WTC11 (cell line): Measurements from ENCODE around the gene SLC25A45. TPM values are rescaled to one million over a fixed set of nuclear protein-coding genes. Genes with fewer than 3 reads are reported as not detected.

Source experiments
- ATAC-seq: fragments of 200-7000 bp; cut with Tn5 transposase; 2 replicates; pipeline ENCODE4 v1.10.0; 2021; ENCODE audit warnings: mild to moderate bottlenecking, moderate library complexity
- CTCF ChIA-PET: fragments of 300-600 bp; sonication (Branson Sonifier 250); formaldehyde crosslinking; loops from one replicate; lab custom pipeline; 2021; ENCODE audit warnings: antibody characterized with exemption; lab: Charles Lee
- POLR2A ChIA-PET: fragments of 350-600 bp; sonication (Branson Sonifier 250); formaldehyde crosslinking; loops from one replicate; lab custom pipeline; 2021; ENCODE audit warnings: antibody characterized with exemption; lab: Charles Lee
- DNase-seq: peaks from one replicate; pipeline ENCODE4 v3.0.0; 2021; ENCODE audit warnings: low spot score
- H3K27ac Mint-ChIP-seq: 2 replicates; pipeline ENCODE4 v1.8.0; 2021; ENCODE audit warnings: mixed read lengths
- H3K27me3 Mint-ChIP-seq: 2 replicates; pipeline ENCODE4 v1.8.0; 2021; ENCODE audit warnings: low read depth, mild to moderate bottlenecking, moderate library complexity, mixed read lengths
- H3K36me3 Mint-ChIP-seq: 2 replicates; pipeline ENCODE4 v1.8.0; 2021; ENCODE audit warnings: mixed read lengths
- H3K4me1 Mint-ChIP-seq: 2 replicates; pipeline ENCODE4 v1.8.0; 2022; ENCODE audit warnings: mixed read lengths
- H3K4me3 Mint-ChIP-seq: 2 replicates; pipeline ENCODE4 v1.8.0; 2021; ENCODE audit warnings: mild to moderate bottlenecking, moderate library complexity, mixed read lengths
- H3K9me3 Mint-ChIP-seq: 2 replicates; pipeline ENCODE4 v1.8.0; 2021; ENCODE audit warnings: mixed read lengths
- GRHL2 ChIP-seq: fragments of 250-450 bp; sonication (Bioruptor Pico); IDR thresholded peaks from 2 replicates; pipeline ENCODE4 v1.8.0; 2022; ENCODE audit warnings: mild to moderate bottlenecking, moderate library complexity; ENCODE audit not compliant: insufficient replicate concordance, severe bottlenecking
- NR3C1 ChIP-seq: sonication (generic); formaldehyde crosslinking; conservative IDR thresholded peaks from 2 replicates; pipeline ENCODE4 v1.8.1; 2023; ENCODE audit warnings: low read depth, mild to moderate bottlenecking, missing genetic modification reagents
- RELA ChIP-seq: sonication (generic); formaldehyde crosslinking; IDR thresholded peaks from 2 replicates; pipeline ENCODE4 v1.8.1; 2022; ENCODE audit warnings: missing genetic modification reagents, mild to moderate bottlenecking, borderline replicate concordance
- TCF7 ChIP-seq: sonication (generic); formaldehyde crosslinking; IDR thresholded peaks from 2 replicates; pipeline ENCODE4 v1.8.0; 2022; ENCODE audit warnings: mild to moderate bottlenecking, low read depth, missing genetic modification reagents, moderate library complexity
- ZBTB21 ChIP-seq: sonication (generic); formaldehyde crosslinking; IDR thresholded peaks from 2 replicates; pipeline ENCODE4 v1.8.1; 2023; ENCODE audit warnings: mild to moderate bottlenecking, missing genetic modification reagents, borderline replicate concordance
- ZNF121 ChIP-seq: sonication (generic); formaldehyde crosslinking; IDR thresholded peaks from 2 replicates; pipeline ENCODE4 v1.8.0; 2023; ENCODE audit warnings: missing genetic modification reagents
- ZNF219 ChIP-seq: sonication (generic); formaldehyde crosslinking; IDR thresholded peaks from 2 replicates; pipeline ENCODE4 v1.8.0; 2023; ENCODE audit warnings: missing genetic modification reagents, mild to moderate bottlenecking, borderline replicate concordance
- total RNA-seq: library from RNA; stranded (reverse); gene quantifications from 3 replicates; pipeline ENCODE4 v1.2.3, GENCODE V29; 2021
- TF ChIP-seq, protein P1 (sequence below): sonication (generic); formaldehyde crosslinking; IDR thresholded peaks from 2 replicates; pipeline ENCODE4 v1.8.0; 2023; ENCODE audit warnings: missing genetic modification reagents
- TF ChIP-seq, protein P2 (sequence below): fragments of 250-450 bp; sonication (Bioruptor Pico); conservative IDR thresholded peaks from 2 replicates; pipeline ENCODE4 v1.9.0; 2021; ENCODE audit warnings: mild to moderate bottlenecking
- TF ChIP-seq, protein P3 (sequence below): sonication (generic); formaldehyde crosslinking; IDR thresholded peaks from 2 replicates; pipeline ENCODE4 v1.8.1; 2023; ENCODE audit warnings: mild to moderate bottlenecking, missing genetic modification reagents, moderate library complexity
- TF ChIP-seq, protein P4 (sequence below): sonication (generic); formaldehyde crosslinking; IDR thresholded peaks from 2 replicates; pipeline ENCODE4 v1.8.1; 2023; ENCODE audit warnings: mild to moderate bottlenecking, moderate library complexity, missing genetic modification reagents

The SLC25A45 gene
- total RNA-seq, 1 experiment from 2014 or later = 1.7 TPM

DNA sequence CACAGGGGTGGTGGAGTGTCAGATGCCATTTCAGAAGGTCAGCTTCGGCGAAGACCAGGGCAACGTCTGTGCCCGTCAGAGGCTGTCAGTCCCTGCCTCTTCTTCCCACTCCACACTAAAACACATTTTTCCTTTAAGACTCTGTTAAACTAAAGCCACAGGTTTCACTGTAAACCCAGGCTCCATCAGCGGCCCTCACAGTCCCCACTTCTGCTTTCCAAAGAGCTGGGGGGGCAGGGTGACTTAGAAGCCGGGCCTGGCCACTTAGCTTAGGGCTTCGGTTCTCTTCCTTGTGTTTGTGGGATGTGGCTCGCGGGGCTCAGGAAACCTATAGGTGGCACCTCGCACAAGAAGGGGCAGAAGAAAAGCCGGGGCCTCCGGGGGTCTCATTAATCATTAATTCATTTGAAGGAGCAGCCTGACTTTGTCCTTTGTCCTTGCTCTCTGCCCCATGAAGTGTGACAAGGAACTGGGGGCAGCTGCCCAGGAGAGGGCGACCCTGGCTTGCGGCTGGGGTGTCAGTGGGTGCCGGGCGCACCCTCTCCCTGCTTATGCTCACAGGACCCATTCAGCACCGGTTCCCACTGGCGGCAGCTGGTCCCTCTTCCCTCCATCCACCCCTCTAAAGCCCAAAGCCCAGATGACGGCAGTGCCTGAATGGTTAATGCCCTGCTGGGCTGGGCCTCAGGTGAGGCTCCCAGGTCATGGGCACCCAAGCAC is 4.1 kb downstream of the SLC25A45 start:
- CTCF ChIA-PET = interaction anchor here (0.6 to 3.5 kb wide), 13 partner anchors 12 to 216 kb away, joined by 3 to 15 read pairs (median 3); no protein-coding TSS in a partner anchor

DNA sequence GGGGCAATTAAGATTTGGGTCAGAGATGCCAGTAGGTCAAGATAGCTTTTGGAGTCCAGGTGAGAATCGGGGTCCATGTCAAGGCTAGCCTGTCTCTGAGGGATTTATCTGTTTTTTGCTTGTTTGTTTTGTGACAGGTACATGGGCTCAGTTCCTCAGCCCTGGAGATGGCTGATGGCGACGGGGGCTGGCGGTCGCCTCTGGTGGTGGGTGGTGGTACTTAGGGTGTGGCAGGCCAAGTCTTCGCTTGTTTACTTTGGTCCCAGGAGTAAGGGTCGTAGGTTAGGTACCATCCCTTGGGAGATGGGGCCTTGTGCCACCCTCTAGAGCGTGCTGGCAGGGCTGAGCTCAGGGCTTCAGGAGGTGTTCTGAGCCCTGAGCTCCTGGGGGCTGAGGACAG is 4.7 kb downstream of the SLC25A45 start:
- no peaks in the 10 kb centered on the region for H3K9me3 Mint-ChIP-seq
- H3K27me3 Mint-ChIP-seq = no peaks in the 10 kb centered on the region; the same call in 1 of the 2 replicates
- no peaks in the 10 kb centered on the region for H3K36me3 Mint-ChIP-seq
- no peak for TF ChIP-seq ZBTB21 (CRISPR knock-in tag)
- TF ChIP-seq ZNF219 = no peak
- TF ChIP-seq TCF7 (CRISPR knock-in tag) = no peak
- no peak for TF ChIP-seq RELA (CRISPR knock-in tag)
- H3K4me3 Mint-ChIP-seq = no peak overlapping the region
- ChIA-PET CTCF (interaction anchor here (0.6 to 2.3 kb wide), 6 partner anchors 11 to 216 kb away, joined by 3 to 14 read pairs (median 4); no protein-coding TSS in a partner anchor), POLR2A (no interaction called here)
- peaks cover 11% of the 10 kb centered on the region for H3K4me1 Mint-ChIP-seq
- ATAC-seq = peak; percentile 13; the same call in 1 of the 2 replicates
- DNase-seq = no peak
- no peak overlapping the region for H3K27ac Mint-ChIP-seq

More for the DNA sequence above, 4.1 kb downstream of the SLC25A45 start:
- Mint-ChIP-seq H3K27me3 (no peaks in the 10 kb centered on the region; the same call in 1 of the 2 replicates), H3K9me3 (no peaks in the 10 kb centered on the region), H3K27ac (no peak overlapping the region), H3K4me1 (peaks cover 15% of the 10 kb centered on the region), H3K4me3 (no peak overlapping the region), H3K36me3 (no peaks in the 10 kb centered on the region)
- POLR2A ChIA-PET = no interaction called here
- DNase-seq (no peak), ATAC-seq (no peak)
- TF ChIP-seq, protein P1, sequence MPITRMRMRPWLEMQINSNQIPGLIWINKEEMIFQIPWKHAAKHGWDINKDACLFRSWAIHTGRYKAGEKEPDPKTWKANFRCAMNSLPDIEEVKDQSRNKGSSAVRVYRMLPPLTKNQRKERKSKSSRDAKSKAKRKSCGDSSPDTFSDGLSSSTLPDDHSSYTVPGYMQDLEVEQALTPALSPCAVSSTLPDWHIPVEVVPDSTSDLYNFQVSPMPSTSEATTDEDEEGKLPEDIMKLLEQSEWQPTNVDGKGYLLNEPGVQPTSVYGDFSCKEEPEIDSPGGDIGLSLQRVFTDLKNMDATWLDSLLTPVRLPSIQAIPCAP (CRISPR knock-in tag) = no peak
- TF ChIP-seq, protein P2, sequence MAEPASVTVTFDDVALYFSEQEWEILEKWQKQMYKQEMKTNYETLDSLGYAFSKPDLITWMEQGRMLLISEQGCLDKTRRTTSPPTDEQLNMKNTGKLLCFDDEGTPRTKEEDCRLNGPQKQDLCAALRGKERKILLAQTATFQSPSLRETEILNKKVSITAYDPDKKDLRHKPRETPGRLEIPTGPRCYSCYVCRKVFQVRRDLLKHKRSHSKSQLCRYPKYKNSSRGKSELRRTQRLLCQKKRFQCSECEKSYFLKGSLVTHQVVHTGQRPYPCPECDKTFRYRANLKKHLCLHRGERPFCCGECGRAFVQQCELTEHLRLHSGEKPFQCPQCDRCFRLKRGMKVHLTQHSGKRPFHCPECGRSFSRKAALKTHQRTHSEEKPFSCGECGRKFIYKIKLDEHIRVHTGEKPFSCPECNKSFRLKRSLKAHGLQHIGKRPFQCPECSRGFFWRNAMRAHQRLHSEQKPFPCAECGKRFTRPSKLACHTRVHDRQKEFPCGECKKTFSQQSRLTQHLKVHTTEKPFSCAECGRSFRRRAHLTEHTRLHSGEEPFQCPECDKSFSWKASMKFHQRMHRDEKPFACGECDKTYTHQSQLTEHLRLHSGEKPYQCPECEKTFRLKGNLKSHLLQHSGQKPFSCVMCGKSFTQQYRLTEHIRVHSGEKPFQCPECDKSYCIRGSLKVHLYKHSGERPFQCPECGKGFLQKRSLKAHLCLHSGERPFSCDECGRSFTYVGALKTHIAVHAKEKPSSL (CRISPR knock-in tag) = no peak
- TF ChIP-seq GRHL2 (CRISPR knock-in tag) = no peak
- TF ChIP-seq, protein P3, sequence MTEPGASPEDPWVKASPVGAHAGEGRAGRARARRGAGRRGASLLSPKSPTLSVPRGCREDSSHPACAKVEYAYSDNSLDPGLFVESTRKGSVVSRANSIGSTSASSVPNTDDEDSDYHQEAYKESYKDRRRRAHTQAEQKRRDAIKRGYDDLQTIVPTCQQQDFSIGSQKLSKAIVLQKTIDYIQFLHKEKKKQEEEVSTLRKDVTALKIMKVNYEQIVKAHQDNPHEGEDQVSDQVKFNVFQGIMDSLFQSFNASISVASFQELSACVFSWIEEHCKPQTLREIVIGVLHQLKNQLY = no peak
- no peak for TF ChIP-seq ZNF219
- TF ChIP-seq NR3C1 (CRISPR knock-in tag) = no peak

DNA sequence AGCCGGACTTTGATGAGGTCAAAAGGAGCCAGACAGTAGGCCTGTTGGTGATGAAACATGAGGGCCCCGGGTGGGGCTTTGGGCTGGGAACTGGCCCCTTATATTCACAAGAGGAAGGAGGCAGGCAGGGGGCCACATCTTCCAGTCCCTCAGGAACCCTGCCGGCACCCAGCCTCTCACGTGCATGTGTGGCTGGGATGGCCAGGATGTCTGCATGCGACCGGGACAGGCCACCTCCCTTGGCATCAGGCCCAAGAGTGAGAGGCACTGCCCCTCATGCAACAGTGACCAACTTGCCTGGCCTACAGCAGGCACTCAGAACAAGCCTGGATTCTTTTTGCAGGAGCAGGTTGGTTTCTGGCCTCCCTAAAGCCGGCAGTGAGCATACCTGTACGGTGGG is 5.4 kb downstream of the SLC25A45 start:
- no peak for TF ChIP-seq ZNF121
- ChIA-PET CTCF (interaction anchor here (1.5 kb wide), 1 partner anchor 10 kb away, joined by 3 read pairs; no protein-coding TSS in a partner anchor), POLR2A (no interaction called here)
- Mint-ChIP-seq H3K36me3 (no peaks in the 10 kb centered on the region), H3K27me3 (no peaks in the 10 kb centered on the region; the same call in 1 of the 2 replicates), H3K4me3 (no peak overlapping the region), H3K27ac (no peak overlapping the region), H3K4me1 (peaks cover 4% of the 10 kb centered on the region), H3K9me3 (no peaks in the 10 kb centered on the region)
- no peak for ATAC-seq
- no peak for DNase-seq

DNA sequence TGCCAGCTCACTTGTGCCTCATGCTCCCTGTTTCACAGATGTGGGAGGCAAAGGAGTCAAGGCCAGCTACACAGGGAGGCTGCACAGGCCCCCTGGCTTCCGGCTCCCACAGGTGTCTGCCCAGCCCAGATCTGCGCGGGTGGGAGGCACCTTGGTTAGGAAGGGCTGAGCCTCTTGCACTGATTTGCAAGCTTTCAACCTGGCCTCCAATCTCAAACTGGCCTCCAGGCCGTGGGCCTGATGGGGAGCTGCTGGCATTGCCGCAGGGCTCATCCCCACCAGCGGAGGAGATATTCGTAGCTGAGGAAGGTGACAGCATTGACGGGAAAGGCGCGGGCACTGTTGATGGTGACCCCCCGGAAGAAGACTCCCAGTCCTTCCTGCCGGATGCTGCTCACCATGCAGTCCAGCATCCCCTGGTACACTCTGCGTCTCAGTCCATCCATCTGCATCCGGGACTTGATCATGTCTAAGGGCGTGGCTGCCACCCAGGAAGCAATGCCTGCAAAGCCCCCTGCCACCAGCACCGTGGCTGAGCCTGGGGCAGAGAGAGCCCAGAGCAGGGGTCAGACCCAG is 6.2 kb downstream of the SLC25A45 start:
- no peaks in the 10 kb centered on the region; the same call in 1 of the 2 replicates for H3K27me3 Mint-ChIP-seq
- no peaks in the 10 kb centered on the region for H3K36me3 Mint-ChIP-seq
- TF ChIP-seq, protein P4, sequence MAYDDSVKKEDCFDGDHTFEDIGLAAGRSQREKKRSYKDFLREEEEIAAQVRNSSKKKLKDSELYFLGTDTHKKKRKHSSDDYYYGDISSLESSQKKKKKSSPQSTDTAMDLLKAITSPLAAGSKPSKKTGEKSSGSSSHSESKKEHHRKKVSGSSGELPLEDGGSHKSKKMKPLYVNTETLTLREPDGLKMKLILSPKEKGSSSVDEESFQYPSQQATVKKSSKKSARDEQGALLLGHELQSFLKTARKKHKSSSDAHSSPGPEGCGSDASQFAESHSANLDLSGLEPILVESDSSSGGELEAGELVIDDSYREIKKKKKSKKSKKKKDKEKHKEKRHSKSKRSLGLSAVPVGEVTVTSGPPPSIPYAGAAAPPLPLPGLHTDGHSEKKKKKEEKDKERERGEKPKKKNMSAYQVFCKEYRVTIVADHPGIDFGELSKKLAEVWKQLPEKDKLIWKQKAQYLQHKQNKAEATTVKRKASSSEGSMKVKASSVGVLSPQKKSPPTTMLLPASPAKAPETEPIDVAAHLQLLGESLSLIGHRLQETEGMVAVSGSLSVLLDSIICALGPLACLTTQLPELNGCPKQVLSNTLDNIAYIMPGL = no peak
- POLR2A ChIA-PET = interaction anchor here (0.5 kb wide), 1 partner anchor 204 kb away, joined by 3 read pairs; no protein-coding TSS in a partner anchor
- ATAC-seq (no peak), DNase-seq (no peak)
- H3K4me3 Mint-ChIP-seq = no peak overlapping the region
- H3K27ac Mint-ChIP-seq = no peak overlapping the region
- no peaks in the 10 kb centered on the region for H3K9me3 Mint-ChIP-seq
- no peaks in the 10 kb centered on the region for H3K4me1 Mint-ChIP-seq
- CTCF ChIA-PET = interaction anchor here (0.9 to 1.2 kb wide), 4 partner anchors 22 to 177 kb away, joined by 3 to 4 read pairs (median 3); no protein-coding TSS in a partner anchor
